Islet of Langerhans (tissue), 1 donor: ENCODE results near the gene EBF3.

Source experiments
- FAIRE-seq: peaks from one replicate; lab custom pipeline; 2011; peaks lifted over from hg19 to GRCh38; lab: Jason Lieb, UNC

EBF3 gene

DNA sequence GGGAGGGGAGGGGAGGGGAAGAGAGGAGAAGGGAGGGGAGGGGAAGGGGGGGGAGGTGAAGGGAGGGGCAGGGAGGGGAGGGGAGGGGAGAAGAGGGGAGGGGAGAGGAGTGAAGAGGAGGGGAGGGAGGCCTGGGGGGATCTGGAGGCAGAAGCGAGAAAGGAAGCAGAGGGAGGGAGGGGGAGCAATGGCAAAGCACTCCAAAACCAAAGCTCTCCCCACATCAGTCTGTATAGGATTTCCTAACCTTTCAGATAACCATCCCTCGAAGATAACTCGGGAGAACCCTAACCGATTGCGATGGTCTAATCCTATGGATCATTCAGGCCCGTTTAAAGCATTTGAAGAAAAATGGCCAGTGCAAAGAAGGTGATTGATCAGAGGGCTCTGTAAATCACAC, 19.0 kb downstream of the EBF3 start:
- no peak for FAIRE-seq

DNA sequence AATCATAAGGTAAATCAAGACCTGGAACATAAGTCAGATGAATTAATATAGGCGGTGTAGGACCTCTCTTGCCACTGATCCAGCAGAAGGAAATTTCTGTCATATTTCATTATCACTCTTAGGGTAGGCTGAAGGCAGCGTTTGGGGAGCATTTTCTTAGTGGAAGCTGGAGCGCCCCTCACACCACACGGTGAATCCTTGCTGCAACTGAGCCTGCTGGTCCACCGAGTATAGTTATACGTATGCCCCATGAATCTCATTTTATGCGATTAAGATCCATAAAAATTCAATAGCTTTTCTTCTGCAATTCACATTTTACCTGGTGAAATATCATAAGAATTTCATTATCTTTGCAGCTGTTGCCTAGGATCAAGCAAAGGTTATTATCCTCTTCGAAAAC, 19.6 kb downstream of the EBF3 start:
- no peak for FAIRE-seq

DNA sequence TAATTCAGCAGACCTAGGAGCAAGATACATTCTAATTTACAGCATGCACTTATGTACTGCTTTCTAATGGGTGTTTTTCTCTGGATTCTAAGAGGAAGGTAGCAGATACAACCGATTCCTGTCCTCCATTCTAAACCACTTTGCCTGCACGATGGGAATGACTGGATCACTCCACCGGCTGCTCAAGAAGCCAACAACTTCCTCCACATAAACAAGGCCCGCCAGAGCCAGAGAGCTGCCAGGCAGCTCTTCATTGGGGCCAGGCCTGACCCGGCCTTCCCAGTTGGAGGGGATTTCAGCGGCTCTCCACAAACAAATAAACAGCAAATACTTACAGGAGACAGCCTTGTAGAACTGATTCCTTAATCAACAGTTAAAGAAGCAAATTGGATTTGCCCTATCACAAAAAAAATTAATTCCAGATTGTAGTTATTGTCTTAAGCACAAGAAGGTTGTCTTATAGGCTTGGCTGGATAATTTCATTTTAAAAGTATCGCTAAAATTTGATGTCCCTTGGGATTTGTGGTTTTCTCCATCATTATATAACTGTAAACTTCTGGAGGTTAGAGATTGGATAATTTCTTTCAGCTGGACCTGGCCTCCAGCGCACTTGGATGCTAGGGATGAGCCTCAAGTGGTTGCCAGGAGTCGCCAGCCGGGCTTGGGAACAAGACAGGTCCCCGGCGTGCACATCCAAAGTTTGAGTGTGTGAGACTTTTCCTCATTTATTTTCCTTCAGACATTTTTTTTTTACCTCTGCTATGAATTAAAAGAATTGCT, 20.9 kb downstream of the EBF3 start:
- FAIRE-seq, result no peak

DNA sequence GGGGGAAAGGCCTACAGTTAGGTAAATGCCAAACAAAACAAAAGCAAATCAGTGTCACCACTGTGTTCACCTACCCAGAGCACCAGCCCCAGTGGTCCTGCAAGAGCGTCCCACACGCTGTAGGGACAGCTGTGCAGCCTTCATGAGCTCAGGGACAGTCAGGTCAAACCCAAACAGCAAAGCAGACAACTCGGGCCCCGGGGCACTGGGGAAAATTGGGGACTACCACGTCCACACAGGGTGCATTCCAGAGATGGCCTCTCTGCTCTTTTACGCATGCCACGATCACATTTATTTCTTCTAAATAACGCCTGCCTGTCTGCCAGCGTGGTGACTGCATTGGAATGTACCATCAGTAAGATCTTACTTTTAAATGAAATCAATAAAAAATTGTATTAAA, 21.7 kb downstream of the EBF3 start:
- no peak for FAIRE-seq

DNA sequence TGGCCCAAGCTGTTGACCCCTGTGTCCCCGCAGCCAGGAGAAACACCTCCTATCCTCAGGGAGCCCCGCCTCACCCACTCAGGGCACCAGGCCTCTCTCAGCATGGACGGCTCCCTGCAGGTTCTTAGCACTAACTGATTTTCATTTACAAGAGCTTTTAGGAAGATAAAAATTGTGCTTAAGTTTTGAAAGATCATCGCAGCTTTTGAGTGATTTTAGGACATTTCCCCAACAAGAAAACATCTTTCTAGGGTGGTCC, 22.1 kb downstream of the EBF3 start:
- no peak for FAIRE-seq

DNA sequence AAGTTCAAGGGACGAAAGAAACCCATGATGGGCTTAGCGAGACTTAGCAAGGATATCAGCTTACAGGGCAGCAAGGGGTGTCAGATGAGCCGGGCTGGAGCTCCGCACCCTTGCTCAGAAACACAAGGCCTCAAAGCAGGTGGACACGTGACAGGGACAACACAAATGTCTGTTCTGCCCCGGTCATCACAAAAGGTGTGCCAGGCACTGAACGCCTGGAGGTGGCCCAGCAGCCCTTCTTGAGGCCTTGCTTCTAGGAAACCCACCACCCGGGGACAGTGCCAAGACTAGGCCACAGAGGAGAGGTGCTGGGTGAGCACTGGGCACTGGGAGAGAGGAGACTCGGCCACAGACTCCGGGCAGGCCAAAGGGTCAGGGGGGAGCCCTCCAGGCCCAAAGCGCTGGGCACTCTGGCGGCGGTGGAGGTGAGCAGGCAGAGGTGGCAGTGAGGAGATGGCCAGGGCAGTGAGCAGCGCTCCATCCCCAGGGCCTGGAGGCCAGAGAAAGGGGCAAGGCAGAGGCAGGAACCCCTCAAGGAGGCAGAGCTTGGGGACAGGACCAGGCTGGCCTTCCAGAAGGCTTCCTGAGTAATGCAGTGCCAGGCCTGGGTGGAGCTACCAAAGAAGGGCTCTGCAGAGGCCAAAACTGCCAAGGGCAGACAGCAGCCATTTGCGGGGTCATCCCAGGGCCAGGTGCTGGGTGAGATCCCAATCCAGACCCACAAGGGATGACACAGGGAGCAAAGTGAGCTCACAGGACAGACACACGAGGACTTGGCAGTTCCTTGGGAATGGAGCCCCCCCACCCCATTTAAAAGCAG, 22.7 kb downstream of the EBF3 start:
- no peak for FAIRE-seq

DNA sequence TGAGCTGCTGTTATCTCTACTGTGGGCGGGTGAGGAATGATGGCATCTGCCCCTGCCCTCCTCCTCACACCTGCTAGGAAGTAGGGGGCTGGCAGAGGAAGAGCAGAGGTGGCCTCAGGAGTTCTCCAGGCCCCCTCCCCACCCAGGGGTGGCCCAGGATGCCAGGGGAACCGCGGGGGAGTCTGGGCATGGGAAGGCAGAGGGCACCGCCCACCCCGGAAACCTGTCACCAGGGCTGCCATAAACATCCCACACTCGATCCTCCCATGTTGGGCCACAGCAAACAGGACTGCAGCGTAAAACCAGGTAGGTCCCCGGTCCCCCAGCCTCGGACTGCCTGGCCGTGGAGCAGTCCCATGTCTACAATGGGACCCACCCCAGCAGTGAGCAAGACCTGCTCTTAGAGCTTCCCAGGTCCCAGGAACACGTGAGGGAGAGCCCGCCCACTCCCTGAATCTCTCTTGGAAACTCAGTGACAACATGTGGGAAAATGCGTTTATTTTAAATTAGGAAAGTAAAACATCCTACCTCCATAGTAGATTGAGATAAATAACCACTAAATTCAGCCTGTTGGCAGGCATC, 23.4 kb downstream of the EBF3 start:
- no peak for FAIRE-seq

DNA sequence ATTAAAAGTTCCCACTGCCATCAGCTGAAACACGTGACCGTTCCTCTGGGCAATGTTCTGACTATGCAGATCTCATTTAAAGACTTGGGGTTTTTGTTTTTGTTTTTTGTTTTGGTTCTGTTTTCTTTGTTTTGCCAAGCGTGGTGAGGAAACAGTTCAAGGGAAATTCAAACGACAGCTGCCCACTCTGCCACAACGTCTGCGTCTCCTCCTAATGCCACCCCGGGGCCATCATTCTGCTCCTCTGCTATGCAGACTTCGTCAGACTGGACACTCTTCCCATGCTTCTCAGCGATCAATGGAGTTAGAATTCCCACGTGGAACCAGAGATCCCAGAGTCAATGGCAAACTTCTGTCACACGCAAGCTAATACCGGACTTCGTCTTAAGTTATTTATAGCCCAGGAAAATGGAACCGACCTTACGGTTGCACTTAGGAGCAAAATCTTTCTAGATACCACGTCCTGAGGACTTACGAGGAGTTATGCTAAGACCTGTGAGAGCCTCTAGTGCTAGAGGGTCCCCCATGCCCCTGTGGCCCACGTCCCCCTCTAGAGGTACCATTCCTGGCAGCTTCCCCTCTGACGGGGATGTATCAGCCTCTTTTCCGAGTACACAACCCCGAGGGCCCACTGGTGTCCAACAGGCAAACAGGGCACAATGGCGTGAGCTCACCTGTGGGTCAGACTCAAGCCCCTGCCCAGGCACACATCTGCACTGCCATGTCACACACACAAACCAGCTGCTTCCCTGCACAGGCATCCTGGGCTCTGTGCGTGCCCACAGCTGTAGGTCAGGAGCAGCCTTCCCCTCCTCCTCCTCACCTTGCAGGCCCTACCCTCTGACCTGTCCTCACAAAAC, 24.4 kb downstream of the EBF3 start:
- FAIRE-seq, result no peak

DNA sequence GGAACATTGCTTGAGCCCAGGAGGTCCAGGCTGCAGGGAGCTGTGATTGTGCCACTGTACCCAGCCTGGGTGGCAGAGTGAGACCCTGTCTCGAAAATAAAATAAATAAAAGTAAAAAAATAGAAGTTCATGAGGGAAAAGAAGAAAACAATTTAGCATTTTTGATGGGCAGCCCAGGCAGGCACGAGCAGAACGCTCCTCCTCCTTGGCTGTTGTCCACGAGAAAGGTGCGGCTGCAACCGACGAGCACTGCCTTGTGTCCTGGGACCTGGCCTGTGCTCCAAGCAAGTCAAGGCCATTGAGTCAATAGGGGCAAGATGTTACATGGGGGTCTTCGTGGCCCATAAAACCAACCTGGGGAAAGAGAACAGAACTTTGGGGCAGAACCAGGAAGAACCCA, 25.6 kb downstream of the EBF3 start:
- no peak for FAIRE-seq

DNA sequence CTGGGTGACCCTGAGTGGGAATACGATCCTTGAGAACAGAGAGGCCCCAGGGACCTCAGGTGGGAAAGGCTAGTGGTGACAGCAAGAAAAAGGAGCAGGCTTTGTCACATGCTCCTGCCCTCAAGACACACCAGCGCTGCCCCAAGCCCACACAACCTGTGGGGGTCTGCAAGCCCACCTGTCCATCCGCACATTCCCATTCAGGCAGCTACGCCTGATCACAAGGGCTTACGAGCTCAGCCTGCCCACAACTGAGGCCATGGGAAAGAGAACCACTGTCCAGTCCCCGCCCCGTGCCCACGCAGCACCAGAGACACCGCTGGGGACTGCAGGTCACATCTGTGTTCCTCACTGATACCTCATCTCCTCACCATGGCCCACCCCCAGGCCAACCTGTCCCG, 26.7 kb downstream of the EBF3 start:
- no peak for FAIRE-seq

DNA sequence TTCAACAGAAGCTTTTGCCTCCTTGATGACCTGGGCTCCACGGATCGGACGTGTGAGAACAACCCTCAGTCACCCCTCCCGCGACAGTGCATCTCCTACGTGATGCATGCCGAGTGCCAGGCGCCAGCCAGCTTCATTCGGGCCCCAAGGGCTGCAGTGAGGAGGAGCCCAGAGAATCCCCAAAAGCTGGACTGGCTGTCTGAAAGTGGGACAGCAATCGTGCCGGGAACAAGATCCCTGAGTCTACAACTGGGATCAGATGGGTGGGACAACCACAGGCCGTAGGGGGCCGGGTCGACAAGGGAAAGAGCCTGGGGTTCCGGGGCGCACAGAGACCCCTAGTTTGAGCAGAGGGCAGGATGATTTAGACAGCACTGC, 27.2 kb downstream of the EBF3 start:
- no peak for FAIRE-seq

DNA sequence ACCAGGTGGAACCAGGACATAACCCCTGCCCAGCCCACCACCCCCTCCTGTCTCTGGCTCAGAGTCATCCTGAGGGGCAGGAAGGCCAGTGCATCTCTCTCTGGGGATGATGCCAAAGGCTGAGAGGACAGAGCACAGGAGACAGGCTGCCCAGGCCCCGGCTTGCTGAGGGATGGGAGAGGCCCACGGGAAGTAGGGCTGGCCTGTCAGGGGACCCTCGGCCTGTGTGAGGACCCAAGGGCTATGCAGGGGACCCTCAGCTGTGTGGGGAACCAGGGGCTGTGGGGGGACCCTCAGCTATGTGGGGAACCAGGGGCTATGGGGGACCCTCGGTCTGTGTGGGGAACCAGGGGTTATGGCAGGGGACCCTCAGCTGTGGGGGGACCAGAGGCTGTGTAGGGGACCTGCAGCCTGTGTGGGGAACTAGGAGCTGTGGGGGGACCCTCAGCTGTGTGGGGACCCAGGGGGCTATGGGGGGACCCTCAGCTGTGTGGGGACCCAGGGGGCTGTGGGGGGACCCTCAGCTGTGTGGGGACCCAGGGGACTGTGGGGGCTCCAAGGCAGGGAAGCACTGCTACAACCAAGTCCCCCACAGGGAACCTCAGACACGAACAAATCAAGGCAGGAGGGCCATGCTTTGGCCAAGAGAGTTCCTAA, 27.7 kb downstream of the EBF3 start:
- no peak for FAIRE-seq

DNA sequence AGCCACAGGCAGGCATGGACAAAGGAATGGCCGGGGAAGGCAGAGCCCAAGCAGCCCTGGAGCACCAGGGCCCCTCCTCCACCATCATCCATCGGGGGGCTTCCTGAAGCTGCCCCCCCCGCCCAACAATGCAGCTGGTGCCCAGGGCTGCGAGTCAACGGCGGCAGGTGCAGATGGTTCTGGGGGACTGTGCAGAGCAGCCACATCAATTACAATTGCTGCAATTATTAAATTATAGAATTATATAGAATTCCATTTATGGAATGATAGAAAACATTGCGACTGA, 28.3 kb downstream of the EBF3 start:
- FAIRE-seq, result no peak

DNA sequence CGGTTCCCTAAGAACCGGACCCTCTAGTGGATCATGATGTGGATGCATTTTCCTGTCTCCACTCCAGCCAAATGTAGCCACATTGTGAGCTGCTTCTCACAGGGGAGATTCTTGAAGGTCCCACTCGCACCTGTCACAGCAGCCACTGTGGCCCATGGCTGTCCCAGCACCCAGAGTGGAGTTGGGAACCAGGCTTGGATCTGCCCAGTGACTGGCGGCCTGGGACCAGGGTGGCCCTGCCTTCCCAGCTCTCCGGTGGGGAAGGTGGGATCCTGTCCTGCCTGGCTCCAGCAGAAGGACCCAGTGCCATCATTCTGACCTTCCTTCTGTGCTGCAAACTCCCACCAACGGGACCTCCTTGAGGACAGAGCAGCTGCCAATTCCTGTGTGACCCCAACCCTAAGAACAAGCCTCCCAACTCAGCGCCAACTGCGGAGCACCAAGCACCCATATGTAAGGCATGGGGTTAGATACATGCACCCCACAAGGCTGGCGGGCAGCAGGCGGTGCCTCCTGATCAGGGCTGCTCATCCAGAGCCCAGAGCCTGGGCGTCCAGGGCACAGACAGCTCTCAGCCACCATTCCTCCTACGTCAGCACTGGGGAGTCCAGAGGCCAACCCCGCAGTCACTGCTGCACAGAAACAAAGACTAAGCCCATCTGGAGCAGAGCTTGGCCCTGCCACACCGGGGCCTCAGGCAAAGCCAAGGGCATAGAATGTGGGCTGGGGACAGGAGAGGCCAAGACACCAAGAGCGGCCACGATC, 28.8 kb downstream of the EBF3 start:
- FAIRE-seq, result no peak

DNA sequence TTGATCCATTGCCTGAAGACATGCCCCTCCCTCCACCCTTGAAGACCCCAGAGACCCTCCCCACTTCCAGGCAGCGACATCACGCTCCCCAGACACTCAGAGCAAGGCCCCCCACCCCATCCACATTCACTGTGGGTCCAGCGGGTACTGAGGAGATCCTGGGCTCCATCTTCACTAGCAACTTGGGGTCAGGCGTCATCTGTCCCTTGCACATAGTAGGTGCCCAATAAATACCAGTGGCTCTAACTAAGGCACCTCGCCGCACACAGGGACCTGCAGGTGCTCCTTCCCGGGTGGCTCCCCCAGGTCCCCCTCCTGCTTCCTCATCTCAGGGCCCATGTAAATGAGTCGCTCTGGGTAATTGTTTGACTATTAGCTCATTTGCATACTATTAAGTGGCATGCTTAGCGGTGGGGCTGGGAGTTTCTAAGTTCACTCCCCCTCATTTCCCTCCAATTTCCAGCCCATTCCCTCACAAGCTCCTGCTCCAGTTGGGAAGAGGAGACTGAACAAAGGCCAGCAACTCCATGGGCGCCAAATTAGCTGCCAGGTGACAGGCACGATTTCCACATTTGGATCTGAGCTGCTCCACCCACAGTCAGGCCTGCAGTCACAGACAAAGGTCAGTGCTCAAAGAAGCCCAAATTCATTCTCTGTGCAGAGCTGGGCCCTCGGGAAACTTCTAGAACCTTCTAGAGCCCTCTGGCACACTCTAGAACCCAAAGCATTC, 29.7 kb downstream of the EBF3 start:
- FAIRE-seq, result no peak

DNA sequence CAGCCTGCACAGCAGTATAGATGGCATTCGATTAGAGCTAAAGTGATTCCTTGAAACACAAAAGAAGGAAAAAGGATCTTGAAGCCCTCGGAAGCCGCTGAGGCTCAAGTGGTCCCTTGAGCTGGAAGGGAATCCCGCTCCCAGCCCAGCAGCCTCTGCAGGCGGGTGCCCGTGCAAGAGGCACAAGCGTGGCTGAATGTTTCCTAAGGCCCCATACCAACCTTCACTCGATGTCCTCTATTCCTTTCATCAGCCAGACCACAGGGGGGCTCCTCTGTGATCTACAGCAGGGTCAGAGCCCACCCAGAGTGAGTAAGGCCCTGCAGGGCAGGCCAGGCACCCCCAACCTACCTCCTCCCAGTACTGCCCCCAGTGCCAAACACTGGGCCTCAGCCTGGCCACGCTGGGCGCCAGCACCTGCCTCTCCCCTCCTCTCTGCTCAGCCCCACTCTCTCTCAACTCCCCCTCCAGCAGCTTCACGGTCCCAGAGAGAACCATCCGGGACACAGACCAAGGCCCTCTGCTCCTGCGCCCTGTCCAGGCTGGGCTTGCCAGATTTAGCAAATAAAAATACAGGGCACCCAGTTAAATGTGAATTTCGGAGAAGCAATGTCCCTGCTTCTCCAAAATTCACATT, 30.5 kb downstream of the EBF3 start:
- FAIRE-seq, result no peak

DNA sequence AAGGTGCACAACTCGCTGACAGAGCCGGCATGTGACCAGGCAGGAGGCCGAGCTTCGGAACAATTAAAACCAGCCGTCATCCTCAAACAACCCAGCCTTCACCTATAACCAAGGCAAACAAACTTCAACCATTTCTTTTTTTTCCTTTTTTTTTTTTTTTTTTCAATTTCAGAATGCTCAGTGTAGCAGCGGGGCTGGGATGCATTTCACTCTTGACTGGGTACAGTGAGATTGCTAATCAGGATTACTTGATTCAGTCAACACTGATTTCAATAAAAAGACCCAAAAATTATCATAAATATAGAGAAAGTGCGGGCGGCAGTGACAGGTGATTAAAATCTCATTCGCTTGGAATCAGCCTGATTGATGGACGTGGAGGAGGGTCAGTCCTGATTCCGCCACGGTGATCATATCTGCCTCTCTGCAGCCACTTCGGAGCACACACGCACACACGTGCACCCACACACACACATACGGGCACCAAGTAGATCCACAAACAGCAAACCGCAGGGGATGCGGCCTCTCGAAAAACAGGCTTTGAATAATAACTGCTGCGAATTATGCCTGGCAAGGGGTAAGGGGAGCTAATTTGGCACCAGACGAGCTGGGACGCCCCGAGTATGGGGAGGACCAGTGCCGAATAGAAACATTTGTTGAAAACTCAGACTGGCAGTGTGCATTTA, 31.2 kb downstream of the EBF3 start:
- no peak for FAIRE-seq

DNA sequence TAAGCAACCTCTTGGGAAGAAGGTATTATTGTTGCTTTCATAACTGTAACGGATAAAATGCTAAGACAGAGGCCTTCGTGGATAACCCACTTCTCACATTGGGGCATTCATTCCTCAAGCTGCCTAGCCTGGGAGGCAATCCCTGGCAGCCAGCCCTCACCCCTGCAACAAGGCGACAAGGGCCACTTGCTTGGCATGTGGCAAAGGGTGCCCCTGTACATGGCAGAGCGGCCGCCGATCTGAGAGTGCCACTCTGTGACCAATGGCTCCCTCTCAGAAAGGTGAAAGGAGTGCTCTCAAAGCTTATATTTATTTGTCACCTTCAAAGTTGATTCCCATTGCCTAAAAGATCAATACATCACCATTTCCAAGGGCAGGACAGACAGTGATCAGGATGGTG, 31.9 kb downstream of the EBF3 start:
- FAIRE-seq, result no peak

DNA sequence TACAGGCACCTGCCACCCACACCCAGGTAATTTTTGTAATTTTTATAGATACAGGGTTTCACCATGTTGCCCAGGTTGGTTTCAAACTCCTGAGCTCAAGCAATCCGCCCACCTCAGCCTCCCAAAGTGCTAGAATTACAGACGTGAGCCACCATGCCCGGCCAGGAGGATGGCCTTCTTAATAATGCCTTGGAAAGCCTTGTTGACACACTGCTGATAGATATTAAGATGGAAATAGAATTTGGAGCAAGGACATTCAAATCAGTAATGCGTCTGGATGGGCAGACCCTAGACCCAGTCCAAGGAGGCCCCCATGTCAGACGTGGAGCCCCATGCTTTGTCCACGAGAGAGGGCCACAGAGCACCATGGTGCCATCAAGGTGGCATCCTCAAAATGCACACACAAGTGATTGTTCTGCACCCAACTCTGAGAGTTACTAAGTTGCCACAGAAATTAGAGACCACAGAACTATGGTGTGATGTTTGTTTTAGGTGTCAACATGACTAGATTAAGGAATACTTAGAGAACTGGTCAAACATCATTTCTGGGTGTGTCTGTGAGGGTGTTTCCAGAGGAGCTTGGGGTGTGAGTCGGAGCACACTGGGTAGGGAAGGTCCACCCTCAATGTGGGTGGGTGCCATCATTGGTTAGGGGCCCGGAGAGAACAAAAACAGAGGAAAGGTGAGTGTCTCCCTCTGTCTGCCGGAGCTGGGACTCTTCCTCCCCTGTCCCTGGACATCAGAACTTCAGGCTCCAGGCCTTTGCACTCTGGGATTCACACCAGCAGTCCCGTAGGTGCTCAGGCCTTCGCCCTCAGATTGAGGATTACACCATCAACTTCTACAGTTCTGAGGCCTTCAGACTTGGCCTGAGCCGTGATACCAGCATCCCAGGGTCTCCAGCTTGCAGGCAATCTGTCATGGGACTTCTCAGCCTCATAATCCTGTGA, 34.5 kb downstream of the EBF3 start:
- FAIRE-seq, result no peak
